RWPE2 (cell line): ENCODE results near the gene RGS14.

Source experiments
- ATAC-seq: fragments of 200-7000 bp; cut with Tn5 transposase; 3 replicates; pipeline ENCODE4 v1.9.1; 2021; ENCODE audit warnings: low read depth
- DNase-seq: peaks from one replicate; pipeline ENCODE4 v3.0.0-alpha.2; 2020; ENCODE audit warnings: low spot score
- H3K27ac ChIP-seq: fragments of 450-650 bp; 2 replicates; pipeline ENCODE4 v1.5.1; 2017; ENCODE audit warnings: mild to moderate bottlenecking; ENCODE audit not compliant: poor library complexity, severe bottlenecking
- H3K27me3 ChIP-seq: fragments of 250-450 bp; sonication (Bioruptor Pico); 2 replicates; pipeline ENCODE4 v1.5.1; 2021; ENCODE audit warnings: mild to moderate bottlenecking, moderate library complexity; ENCODE audit not compliant: insufficient read depth, poor library complexity, severe bottlenecking
- H3K36me3 ChIP-seq: fragments of 250-450 bp; sonication (Bioruptor Pico); 2 replicates; pipeline ENCODE4 v1.5.1; 2020; ENCODE audit warnings: low read depth, mild to moderate bottlenecking, moderate library complexity
- H3K4me1 ChIP-seq: fragments of 250-450 bp; sonication (Bioruptor Pico); 2 replicates; pipeline ENCODE4 v1.5.1; 2021; ENCODE audit warnings: mild to moderate bottlenecking, moderate library complexity; ENCODE audit not compliant: insufficient read depth, poor library complexity, severe bottlenecking
- H3K4me3 ChIP-seq: fragments of 250-450 bp; sonication (Bioruptor Pico); 2 replicates; pipeline ENCODE4 v1.5.1; 2021; ENCODE audit warnings: mild to moderate bottlenecking, moderate library complexity; ENCODE audit not compliant: severe bottlenecking
- H3K9me3 ChIP-seq: fragments of 250-450 bp; sonication (Bioruptor Pico); 2 replicates; pipeline ENCODE4 v1.5.1; 2021; ENCODE audit warnings: mild to moderate bottlenecking, moderate library complexity; ENCODE audit not compliant: severe bottlenecking
- TF ChIP-seq, protein P1 (sequence below): fragments of 450-650 bp; IDR thresholded peaks from one replicate; pipeline ENCODE4 v1.5.1; 2017; ENCODE audit warnings: mild to moderate bottlenecking, moderate library complexity; ENCODE audit not compliant: poor library complexity, severe bottlenecking

The RGS14 gene

DNA sequence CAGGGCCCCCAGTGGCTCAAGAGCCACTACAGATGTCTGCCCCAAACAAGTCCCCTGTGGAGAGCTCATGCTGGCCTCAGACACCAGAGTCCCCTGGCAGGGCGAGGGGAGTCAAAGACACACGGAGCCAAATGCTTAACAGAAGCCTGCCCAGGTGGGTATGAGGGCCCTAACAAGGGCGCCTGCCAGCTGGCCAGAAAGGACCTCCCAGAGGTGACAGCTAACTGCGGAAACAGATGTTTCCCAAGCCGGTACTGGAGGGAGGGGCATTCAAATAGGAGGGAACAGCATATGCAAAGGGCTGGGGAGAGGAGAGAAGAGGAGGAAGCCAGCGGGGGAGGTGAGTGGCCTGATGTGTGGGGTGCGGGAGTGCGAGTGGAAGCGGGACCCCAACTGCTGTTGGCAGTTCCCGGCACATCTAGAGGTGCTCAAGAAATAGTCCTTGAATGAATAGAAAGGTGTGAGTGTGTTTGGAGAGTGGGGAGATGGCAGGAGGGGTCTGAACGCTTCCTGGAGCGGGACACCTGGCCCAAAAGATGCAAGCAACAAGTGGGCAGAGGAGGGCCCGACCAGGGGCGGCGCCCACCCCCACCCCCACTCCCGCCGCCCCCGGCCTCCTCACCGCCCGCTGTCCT lies 46.9 kb upstream of the RGS14 start:
- Histone ChIP-seq H3K27ac (peak overlapping the region; percentile 59), H3K36me3 (peaks cover 31% of the 10 kb centered on the region), H3K4me3 (peak overlapping the region; percentile 50), H3K4me1 (no peaks in the 10 kb centered on the region), H3K9me3 (no peaks in the 10 kb centered on the region), H3K27me3 (no peaks in the 10 kb centered on the region)
- TF ChIP-seq, protein P1, sequence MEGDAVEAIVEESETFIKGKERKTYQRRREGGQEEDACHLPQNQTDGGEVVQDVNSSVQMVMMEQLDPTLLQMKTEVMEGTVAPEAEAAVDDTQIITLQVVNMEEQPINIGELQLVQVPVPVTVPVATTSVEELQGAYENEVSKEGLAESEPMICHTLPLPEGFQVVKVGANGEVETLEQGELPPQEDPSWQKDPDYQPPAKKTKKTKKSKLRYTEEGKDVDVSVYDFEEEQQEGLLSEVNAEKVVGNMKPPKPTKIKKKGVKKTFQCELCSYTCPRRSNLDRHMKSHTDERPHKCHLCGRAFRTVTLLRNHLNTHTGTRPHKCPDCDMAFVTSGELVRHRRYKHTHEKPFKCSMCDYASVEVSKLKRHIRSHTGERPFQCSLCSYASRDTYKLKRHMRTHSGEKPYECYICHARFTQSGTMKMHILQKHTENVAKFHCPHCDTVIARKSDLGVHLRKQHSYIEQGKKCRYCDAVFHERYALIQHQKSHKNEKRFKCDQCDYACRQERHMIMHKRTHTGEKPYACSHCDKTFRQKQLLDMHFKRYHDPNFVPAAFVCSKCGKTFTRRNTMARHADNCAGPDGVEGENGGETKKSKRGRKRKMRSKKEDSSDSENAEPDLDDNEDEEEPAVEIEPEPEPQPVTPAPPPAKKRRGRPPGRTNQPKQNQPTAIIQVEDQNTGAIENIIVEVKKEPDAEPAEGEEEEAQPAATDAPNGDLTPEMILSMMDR = no peak
- DNase-seq (no peak), ATAC-seq (no peak)

DNA sequence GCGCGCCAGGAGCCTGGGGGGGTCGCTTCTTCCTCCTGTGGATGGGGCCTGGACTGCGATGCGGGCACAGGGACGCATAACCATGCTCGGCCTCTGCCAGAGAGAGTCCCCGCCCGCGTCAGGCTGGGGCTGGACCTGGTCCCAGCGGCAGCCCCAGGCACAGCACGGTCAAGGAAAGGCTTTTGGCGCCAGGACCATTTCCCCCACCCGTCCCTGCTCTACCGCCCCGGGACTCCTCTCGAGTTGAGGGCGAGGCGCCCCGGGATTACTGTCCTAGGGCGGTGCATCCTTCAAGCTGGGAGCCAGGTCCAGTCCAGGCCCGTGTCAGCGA lies 46.4 kb upstream of the RGS14 start:
- H3K27ac ChIP-seq = peak overlapping the region; percentile 59
- H3K36me3 ChIP-seq = peaks cover 26% of the 10 kb centered on the region
- H3K27me3 ChIP-seq = no peaks in the 10 kb centered on the region
- TF ChIP-seq, protein P1 = no peak
- no peaks in the 10 kb centered on the region for H3K9me3 ChIP-seq
- DNase-seq (no peak), ATAC-seq (peak; percentile 27)
- H3K4me3 ChIP-seq = peak overlapping the region; percentile 50
- no peaks in the 10 kb centered on the region for H3K4me1 ChIP-seq

DNA sequence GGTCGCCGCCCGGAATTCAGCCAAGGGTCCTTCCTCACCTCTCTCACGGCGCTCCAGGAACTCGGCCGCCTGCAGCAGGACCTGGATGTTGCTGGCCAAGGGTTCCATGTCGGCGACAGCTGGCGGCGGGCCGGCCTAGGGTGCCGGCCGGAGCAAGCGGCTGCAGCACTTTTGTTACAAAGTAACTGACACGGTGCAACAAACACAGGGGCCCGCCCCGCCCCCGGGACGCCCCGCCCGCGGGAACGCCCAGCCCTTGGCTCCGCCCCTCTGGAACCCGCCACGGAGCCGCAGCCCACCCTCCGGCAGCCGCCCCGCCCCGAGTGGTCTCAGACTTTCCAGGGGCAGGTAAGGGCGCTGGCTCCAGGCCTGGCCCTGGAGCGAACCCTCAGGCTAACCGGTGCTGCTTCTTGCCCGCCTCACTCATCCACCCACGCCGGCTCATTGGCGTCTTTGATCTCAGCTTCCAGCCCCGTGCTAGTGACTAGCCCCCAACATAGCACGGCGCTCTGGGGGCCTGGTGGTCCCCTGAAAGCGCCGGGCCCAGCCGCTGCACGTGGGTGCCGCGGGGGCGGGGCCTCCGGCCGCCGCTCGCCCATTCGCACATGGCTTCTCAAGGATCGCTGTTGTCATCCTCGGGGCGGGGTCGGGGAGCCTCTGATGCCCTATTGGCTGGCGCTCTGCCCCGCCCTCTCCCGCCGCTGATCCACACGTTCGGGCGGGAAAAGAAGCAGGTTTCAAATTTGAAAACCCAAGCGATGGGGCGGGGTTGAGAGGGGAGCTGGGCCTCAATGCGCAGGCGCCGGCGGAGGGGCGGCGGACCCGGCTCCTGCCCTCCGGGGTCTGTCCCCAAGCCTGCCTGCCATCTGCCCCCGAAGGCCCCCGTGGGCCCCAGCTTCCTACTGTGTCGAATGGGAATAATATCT lies 45.7 kb upstream of the RGS14 start, which contains the start of gene MXD3:
Gene MXD3, minus strand, starts transcription at position 176 of the 926 bp plus-strand sequence. Its CDS starts 68 bp downstream, at position 108.
- Histone ChIP-seq H3K27me3 (no peaks in the 10 kb centered on the region), H3K4me1 (no peaks in the 10 kb centered on the region), H3K4me3 (peak within 1 kb of the TSS; percentile 50), H3K27ac (peak within 1 kb of the TSS; percentile 59), H3K36me3 (peaks cover 22% of the 10 kb centered on the region), H3K9me3 (no peaks in the 10 kb centered on the region)
- TF ChIP-seq, protein P1 = no peak
- ATAC-seq = peak; percentile 73
- peak; percentile 100 for DNase-seq

DNA sequence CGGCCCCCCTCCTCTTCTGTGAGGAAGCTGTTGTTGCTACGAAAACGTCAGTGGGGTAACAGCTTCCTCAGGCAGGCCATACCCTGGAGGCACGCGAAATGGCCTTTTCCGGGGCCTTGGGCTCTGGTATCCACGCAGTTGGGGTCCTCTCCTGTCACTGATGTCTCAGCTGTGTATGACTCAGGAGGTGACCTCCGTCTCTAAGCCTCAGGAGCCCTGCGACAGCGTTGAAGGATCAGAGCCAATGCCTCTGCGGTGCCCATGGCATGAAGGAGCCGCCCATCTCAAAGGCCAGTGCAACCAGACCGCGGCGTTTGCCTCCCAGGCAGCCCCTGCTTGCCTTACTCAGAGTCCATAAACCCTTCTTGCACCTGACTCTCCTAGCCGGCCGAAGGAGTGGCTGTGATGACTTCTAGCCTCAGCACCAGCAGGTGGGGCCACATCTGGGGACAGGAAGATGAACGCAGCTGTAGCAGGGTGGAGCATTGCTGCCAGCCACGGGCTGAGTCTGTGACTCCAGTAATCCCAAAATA lies 45.0 kb upstream of the RGS14 start:
- no peaks in the 10 kb centered on the region for H3K9me3 ChIP-seq
- peak overlapping the region; percentile 50 for H3K4me3 ChIP-seq
- H3K27me3 ChIP-seq = no peaks in the 10 kb centered on the region
- TF ChIP-seq, protein P1 = peak; percentile 16
- H3K27ac ChIP-seq = peak overlapping the region; percentile 59
- peak; percentile 13 for ATAC-seq
- no peaks in the 10 kb centered on the region for H3K4me1 ChIP-seq
- DNase-seq = no peak
- H3K36me3 ChIP-seq = peaks cover 18% of the 10 kb centered on the region
